Measurements from ENCODE around the gene TSPO. TPM values are rescaled to one million over a fixed set of nuclear protein-coding genes. Genes with fewer than 3 reads are reported as not detected.

The TSPO gene
- polyA plus RNA-seq, 1 of the 3 experiments (the other 2 are of a cell fraction): 156 TPM

DNA sequence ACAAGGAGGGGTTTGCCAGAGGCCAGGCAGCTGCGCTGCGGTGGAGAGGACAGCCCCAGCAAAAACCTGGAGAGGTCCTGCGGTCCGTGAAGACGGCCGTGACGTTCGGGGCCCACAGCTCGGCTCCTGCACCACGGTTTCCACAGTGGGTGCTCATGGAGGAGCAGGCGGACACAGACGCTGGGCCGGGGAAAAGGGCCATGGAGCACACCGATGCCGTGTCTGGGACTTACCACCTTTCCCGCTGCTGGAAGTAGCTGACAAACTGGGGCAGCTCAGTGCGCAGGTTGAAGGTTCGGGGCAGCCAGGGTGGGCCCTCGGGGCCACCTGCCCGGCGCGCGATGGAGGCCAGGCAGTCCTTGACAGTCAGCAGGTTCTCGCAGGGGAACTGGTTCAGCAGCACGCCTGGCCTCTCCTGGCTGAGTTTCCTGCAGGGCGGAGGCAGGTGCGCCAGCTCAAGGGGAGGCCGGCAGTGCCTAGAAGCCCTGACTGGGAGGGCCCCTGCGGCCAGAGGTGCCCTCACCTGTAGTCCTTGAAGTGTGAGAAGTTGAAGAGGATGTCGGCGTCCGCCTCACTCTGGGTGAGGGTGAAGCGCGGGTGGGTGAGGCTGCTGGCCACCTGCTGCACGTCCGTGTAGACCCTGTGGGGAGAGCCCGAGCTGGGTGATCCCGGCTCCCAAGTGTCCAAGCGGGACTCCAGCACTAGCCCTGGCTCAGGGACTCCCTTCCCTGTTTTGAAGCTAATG, 22.8 kb downstream of the TSPO start:
- no peaks in the 10 kb centered on the region for H3K9me2 ChIP-seq
- no peak overlapping the region for H3K4me2 ChIP-seq
- H3K36me3 ChIP-seq (replicated peaks in 1 of 2; ENCODE audit: control insufficient read depth in 1 of 2, insufficient read depth in 2 of 2, low read length in 1 of 2): peaks cover 0 to 3% of the 10 kb centered on the region in 2 experiments
- DNase-seq: no peak
- no peak overlapping the region for H3K27ac ChIP-seq (ENCODE audit: low read depth in 2 of 2, low read length in 1 of 2)
- WGBS (ENCODE audit: low lambda C conversion rate): no CpG with 5 or more reads among the region's 39 CpGs
- no peaks in the 10 kb centered on the region for H3F3A ChIP-seq (replicated peaks; ENCODE audit: insufficient read depth)
- no peak for TF ChIP-seq FOXJ3 (CRISPR knock-in tag; IDR thresholded peaks at IDR 0.05)
- no peak for TF ChIP-seq JUND (IDR thresholded peaks at IDR 0.05)
- no peak for TF ChIP-seq GATA2 (CRISPR knock-in tag; IDR thresholded peaks at IDR 0.05)
- no peak for TF ChIP-seq RCOR1 (IDR thresholded peaks at IDR 0.05; ENCODE audit: low read length)
- no peak for TF ChIP-seq NFIC (IDR thresholded peaks at IDR 0.05; ENCODE audit: borderline replicate concordance)
- no peak for TF ChIP-seq GABPA (IDR thresholded peaks at IDR 0.05; ENCODE audit: low read depth)
- TF ChIP-seq, protein P1, sequence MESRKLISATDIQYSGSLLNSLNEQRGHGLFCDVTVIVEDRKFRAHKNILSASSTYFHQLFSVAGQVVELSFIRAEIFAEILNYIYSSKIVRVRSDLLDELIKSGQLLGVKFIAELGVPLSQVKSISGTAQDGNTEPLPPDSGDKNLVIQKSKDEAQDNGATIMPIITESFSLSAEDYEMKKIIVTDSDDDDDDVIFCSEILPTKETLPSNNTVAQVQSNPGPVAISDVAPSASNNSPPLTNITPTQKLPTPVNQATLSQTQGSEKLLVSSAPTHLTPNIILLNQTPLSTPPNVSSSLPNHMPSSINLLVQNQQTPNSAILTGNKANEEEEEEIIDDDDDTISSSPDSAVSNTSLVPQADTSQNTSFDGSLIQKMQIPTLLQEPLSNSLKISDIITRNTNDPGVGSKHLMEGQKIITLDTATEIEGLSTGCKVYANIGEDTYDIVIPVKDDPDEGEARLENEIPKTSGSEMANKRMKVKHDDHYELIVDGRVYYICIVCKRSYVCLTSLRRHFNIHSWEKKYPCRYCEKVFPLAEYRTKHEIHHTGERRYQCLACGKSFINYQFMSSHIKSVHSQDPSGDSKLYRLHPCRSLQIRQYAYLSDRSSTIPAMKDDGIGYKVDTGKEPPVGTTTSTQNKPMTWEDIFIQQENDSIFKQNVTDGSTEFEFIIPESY (IDR thresholded peaks at IDR 0.05; ENCODE audit: borderline replicate concordance, low read depth): no peak
- no peak for TF ChIP-seq MEF2A (IDR thresholded peaks at IDR 0.05; ENCODE audit: borderline replicate concordance, low read depth)
- TF ChIP-seq, protein P2, sequence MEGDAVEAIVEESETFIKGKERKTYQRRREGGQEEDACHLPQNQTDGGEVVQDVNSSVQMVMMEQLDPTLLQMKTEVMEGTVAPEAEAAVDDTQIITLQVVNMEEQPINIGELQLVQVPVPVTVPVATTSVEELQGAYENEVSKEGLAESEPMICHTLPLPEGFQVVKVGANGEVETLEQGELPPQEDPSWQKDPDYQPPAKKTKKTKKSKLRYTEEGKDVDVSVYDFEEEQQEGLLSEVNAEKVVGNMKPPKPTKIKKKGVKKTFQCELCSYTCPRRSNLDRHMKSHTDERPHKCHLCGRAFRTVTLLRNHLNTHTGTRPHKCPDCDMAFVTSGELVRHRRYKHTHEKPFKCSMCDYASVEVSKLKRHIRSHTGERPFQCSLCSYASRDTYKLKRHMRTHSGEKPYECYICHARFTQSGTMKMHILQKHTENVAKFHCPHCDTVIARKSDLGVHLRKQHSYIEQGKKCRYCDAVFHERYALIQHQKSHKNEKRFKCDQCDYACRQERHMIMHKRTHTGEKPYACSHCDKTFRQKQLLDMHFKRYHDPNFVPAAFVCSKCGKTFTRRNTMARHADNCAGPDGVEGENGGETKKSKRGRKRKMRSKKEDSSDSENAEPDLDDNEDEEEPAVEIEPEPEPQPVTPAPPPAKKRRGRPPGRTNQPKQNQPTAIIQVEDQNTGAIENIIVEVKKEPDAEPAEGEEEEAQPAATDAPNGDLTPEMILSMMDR (IDR thresholded peaks at IDR 0.05): no peak
- no peak for TF ChIP-seq RXRA (IDR thresholded peaks at IDR 0.05; ENCODE audit: borderline replicate concordance, low read depth)
- no peak for TF ChIP-seq CHD2 (IDR thresholded peaks at IDR 0.05; ENCODE audit: low read length, partially characterized antibody)
- H2AFZ ChIP-seq (ENCODE audit: low read depth): no peak overlapping the region
- H4K20me1 ChIP-seq (ENCODE audit: insufficient read depth): no peaks in the 10 kb centered on the region
- H3K79me2 ChIP-seq (ENCODE audit: insufficient read depth): no peaks in the 10 kb centered on the region
- H3K4me1 ChIP-seq (ENCODE audit: control insufficient read depth in 1 of 2, insufficient read depth in 2 of 2, low read depth in 1 of 2, low read length in 1 of 2): no peaks in the 10 kb centered on the region
- no peaks in the 10 kb centered on the region for H3K27me3 ChIP-seq (ENCODE audit: insufficient read depth)
- no peak overlapping the region for H3K9ac ChIP-seq
- no peak overlapping the region for H3K4me3 ChIP-seq (ENCODE audit: low read depth in 2 of 2, low read length in 1 of 2)
- POLR2A ChIA-PET: no interaction called here
- CTCF ChIA-PET: no interaction called here
- H3K9me3 ChIP-seq: no peaks in the 10 kb centered on the region

DNA sequence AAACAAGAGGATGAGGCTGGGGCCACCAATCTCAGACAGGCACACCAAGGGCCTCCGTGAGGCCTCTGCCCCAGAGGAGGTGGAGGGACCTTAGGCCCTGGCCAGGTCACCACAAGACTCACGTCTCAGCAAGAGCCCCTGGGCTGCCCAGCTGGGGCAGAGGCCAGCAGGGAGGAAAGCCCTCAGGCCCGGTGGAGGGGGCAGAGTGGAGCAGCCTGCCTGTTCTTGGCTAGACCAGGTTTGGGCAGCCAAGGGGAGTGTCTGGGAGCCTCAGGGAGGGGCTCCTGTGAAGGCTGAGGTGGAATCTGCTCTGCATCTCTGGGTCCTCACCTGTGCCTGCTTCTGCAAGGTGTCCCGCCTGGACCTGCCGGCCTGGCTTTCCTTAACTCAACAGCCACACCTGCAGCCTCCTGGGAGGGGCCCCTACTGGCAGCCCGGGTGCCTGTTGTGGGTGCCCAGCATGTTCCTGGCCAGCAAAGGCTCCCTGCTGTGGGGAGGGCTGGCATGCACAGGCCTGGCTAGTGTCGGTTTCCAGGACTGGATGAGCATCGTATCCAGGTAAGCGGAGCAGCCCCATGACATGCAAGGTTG, 23.7 kb downstream of the TSPO start:
- Histone ChIP-seq H4K20me1 (ENCODE audit: insufficient read depth) (no peaks in the 10 kb centered on the region), H2AFZ (ENCODE audit: low read depth) (no peak overlapping the region), H3K36me3 (replicated peaks in 1 of 2; ENCODE audit: control insufficient read depth in 1 of 2, insufficient read depth in 2 of 2, low read length in 1 of 2) (peaks cover 0 to 7% of the 10 kb centered on the region in 2 experiments), H3K27ac (ENCODE audit: low read depth in 2 of 2, low read length in 1 of 2) (no peak overlapping the region), H3K4me2 (no peak overlapping the region), H3K4me1 (ENCODE audit: control insufficient read depth in 1 of 2, insufficient read depth in 2 of 2, low read depth in 1 of 2, low read length in 1 of 2) (no peaks in the 10 kb centered on the region), H3F3A (replicated peaks; ENCODE audit: insufficient read depth) (no peaks in the 10 kb centered on the region), H3K4me3 (ENCODE audit: low read depth in 2 of 2, low read length in 1 of 2) (no peak overlapping the region), H3K27me3 (ENCODE audit: insufficient read depth) (no peaks in the 10 kb centered on the region), H3K9me2 (no peaks in the 10 kb centered on the region), H3K9me3 (no peaks in the 10 kb centered on the region), H3K79me2 (ENCODE audit: insufficient read depth) (no peaks in the 10 kb centered on the region), H3K9ac (no peak overlapping the region)
- no CpG with 5 or more reads among the region's 9 CpGs for WGBS (ENCODE audit: low lambda C conversion rate)
- CTCF ChIA-PET: no interaction called here
- POLR2A ChIA-PET: no interaction called here
- no peak for DNase-seq
- TF ChIP-seq EP300 (IDR thresholded peaks at IDR 0.05; ENCODE audit: borderline replicate concordance in 1 of 2, low read depth in 1 of 2, low read length in 1 of 2) (no peak), TAF1 (IDR thresholded peaks at IDR 0.05; ENCODE audit: borderline replicate concordance, low read depth, low read length) (no peak)

Measured in SK-N-SH (cell line).